DOHH2 (cell line): ENCODE measurements around the gene UMAD1.

ENCODE experiments used
- CTCF ChIP-seq: fragments of 200-600 bp; sonication (generic); IDR thresholded peaks from one replicate; pipeline ENCODE4 v1.5.1; 2014; ENCODE audit warnings: antibody characterized with exemption, mild to moderate bottlenecking, low read depth, low read length; ENCODE audit not compliant: poor library complexity, severe bottlenecking
- EZH2phosphoT487 ChIP-seq: fragments of 200-600 bp; sonication (generic); IDR thresholded peaks from 2 replicates; pipeline ENCODE4 v1.6.1; 2017; ENCODE audit warnings: borderline replicate concordance, mild to moderate bottlenecking, antibody characterized with exemption, low read length, moderate library complexity, mixed read lengths

- no peak for TF ChIP-seq CTCF
- TF ChIP-seq EZH2phosphoT487, result no peak
Observed at GRCh38 chr7:7923818-7924217, 283.3 kb downstream of the UMAD1 start.
